GM12878 (cell line): ENCODE measurements around the gene KIRREL3.

Experiments used
- CHD2 ChIP-seq: IDR thresholded peaks from 2 replicates; pipeline ENCODE4 v1.6.1; 2011; ENCODE audit warnings: low read depth, low read length, improper control_type of control experiment, borderline replicate concordance
- EP300 ChIP-seq, 2 experiments: fragments of 150-350 bp in 1 of 2; IDR thresholded peaks; 2 replicates each; pipeline ENCODE4 v1.6.1; 2011 to 2012; ENCODE audit warnings: low read depth in 2 of 2, low read length in 2 of 2, borderline replicate concordance in 1 of 2, improper control_type of control experiment in 1 of 2, inconsistent platforms in 1 of 2; ENCODE audit not compliant: control insufficient read depth in 1 of 2
- EZH2 ChIP-seq: IDR thresholded peaks from 2 replicates; pipeline ENCODE4 v1.6.1; 2012; ENCODE audit warnings: low read depth, mild to moderate bottlenecking, control low read depth, inconsistent platforms, low read length, borderline replicate concordance; ENCODE audit not compliant: control insufficient read depth
- POLR2A ChIP-seq: IDR thresholded peaks from 2 replicates; pipeline ENCODE4 v1.6.1; 2011; ENCODE audit warnings: low read depth, mild to moderate bottlenecking, low read length
- RCOR1 ChIP-seq: conservative IDR thresholded peaks from 2 replicates; pipeline ENCODE4 v1.6.1; 2012; ENCODE audit warnings: low read depth, low read length, improper control_type of control experiment
- SMAD1 ChIP-seq: fragments of 450-650 bp; IDR thresholded peaks from 2 replicates; pipeline ENCODE4 v1.6.1; 2018; ENCODE audit warnings: mild to moderate bottlenecking, low read depth; ENCODE audit not compliant: partially characterized antibody
- TF ChIP-seq, protein P1 (sequence below): IDR thresholded peaks from 2 replicates; pipeline ENCODE4 v1.6.1; 2012; ENCODE audit warnings: low read depth, low read length, improper control_type of control experiment
- TF ChIP-seq, protein P2 (sequence below), 3 experiments: IDR thresholded peaks in 2 of 3; conservative IDR thresholded peaks in 1 of 3; 2 replicates each; pipeline ENCODE4 v1.5.1; 2011; ENCODE audit warnings: low read depth in 3 of 3, low read length in 3 of 3, mild to moderate bottlenecking in 3 of 3, control low read depth in 2 of 3, moderate library complexity in 2 of 3, inconsistent platforms in 1 of 3, mixed read lengths in 1 of 3; ENCODE audit not compliant: control insufficient read depth in 2 of 3, insufficient read depth in 1 of 3; ENCODE audit errors: extremely low read depth in 1 of 3

DNA sequence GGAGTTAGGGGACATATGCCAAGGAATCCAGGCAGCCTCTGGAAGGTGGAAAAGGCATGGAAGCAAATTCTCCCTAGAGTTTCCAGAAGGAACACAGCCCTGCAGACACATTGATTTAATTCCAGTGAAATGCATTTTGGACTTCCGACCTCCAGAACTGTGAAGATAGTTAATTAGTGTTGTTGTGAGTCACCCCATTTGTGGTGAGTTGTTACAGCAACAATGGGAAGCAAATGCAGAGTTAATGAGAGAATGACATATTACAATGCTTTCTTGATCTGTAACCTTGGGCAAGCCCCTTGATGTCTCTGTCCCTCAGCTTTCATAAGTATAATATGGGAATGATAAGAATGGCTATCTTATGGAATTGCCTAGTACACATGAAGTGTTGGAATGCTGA lies 178.7 kb downstream of the KIRREL3 start:
- TF ChIP-seq EP300 (IDR thresholded peaks at IDR 0.05; ENCODE audit: borderline replicate concordance in 1 of 2, control insufficient read depth in 1 of 2, low read depth in 2 of 2, low read length in 2 of 2): no peak
- no peak for TF ChIP-seq SMAD1
- no peak for TF ChIP-seq EZH2
- TF ChIP-seq POLR2A: no peak
- TF ChIP-seq, protein P1, sequence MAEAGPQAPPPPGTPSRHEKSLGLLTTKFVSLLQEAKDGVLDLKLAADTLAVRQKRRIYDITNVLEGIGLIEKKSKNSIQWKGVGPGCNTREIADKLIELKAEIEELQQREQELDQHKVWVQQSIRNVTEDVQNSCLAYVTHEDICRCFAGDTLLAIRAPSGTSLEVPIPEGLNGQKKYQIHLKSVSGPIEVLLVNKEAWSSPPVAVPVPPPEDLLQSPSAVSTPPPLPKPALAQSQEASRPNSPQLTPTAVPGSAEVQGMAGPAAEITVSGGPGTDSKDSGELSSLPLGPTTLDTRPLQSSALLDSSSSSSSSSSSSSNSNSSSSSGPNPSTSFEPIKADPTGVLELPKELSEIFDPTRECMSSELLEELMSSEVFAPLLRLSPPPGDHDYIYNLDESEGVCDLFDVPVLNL: no peak
- TF ChIP-seq, protein P2, sequence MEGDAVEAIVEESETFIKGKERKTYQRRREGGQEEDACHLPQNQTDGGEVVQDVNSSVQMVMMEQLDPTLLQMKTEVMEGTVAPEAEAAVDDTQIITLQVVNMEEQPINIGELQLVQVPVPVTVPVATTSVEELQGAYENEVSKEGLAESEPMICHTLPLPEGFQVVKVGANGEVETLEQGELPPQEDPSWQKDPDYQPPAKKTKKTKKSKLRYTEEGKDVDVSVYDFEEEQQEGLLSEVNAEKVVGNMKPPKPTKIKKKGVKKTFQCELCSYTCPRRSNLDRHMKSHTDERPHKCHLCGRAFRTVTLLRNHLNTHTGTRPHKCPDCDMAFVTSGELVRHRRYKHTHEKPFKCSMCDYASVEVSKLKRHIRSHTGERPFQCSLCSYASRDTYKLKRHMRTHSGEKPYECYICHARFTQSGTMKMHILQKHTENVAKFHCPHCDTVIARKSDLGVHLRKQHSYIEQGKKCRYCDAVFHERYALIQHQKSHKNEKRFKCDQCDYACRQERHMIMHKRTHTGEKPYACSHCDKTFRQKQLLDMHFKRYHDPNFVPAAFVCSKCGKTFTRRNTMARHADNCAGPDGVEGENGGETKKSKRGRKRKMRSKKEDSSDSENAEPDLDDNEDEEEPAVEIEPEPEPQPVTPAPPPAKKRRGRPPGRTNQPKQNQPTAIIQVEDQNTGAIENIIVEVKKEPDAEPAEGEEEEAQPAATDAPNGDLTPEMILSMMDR (IDR thresholded peaks at IDR 0.05 in 2 of 3, conservative IDR thresholded peaks at IDR 0.05 in 1 of 3; ENCODE audit: control insufficient read depth in 2 of 3, extremely low read depth in 1 of 3, insufficient read depth in 1 of 3, low read depth in 3 of 3, low read length in 3 of 3): no peak
- no peak for TF ChIP-seq CHD2
- no peak for TF ChIP-seq RCOR1
